ENCODE measurements around the gene CACNB1.

Gene CACNB1

DNA sequence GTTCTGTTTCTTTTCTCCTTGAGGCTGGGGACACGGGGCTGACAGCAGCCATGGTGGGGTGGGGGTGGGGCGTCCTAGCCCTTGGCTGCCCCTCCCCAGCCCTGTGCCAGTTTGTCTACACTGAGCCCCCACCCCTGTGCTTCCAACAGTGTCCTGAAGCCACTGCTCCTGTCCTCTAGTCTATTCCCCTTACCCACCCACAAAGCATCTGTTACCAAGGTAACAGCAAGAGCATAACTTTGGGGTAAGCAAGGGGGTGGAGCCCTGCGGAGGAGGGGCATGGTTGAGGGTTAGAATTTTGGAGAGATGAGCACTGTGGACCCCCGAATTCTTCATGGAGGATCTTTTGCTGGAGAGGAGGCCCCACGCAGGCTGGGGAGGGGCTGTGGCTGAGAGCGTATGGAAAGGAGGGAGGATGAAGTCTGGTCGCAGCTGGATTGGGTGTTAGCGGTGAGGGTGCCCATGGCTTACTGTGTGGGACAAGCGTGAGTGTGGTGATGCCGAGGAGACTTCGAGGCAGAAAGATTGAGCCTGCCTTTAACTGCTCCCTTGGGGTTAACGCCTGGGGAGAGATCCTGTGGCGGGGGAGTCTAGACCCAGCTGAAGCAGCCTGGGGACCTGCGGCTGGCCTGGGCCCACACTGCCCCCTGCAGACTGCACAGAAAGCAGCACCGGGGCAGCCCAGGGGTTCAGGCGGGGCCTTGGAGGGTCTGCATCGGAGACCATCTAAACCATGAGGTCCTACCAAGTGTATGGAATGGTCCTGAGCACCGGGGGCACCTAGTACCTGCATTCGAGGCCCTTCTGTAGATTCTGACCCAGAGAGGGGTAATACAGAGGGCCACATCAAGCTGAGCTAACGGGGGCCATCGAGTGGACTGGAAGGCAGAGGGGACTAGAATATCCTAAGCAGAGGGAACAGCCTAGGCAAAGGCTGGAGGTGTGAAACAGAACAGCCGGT lies 34.4 kb upstream of the CACNB1 start:
- no peak overlapping the region for H3K4me3 ChIP-seq (ENCODE audit: low read depth, low read length)
- no peak for DNase-seq (ENCODE audit: low read depth)
- TF ChIP-seq, protein P1, sequence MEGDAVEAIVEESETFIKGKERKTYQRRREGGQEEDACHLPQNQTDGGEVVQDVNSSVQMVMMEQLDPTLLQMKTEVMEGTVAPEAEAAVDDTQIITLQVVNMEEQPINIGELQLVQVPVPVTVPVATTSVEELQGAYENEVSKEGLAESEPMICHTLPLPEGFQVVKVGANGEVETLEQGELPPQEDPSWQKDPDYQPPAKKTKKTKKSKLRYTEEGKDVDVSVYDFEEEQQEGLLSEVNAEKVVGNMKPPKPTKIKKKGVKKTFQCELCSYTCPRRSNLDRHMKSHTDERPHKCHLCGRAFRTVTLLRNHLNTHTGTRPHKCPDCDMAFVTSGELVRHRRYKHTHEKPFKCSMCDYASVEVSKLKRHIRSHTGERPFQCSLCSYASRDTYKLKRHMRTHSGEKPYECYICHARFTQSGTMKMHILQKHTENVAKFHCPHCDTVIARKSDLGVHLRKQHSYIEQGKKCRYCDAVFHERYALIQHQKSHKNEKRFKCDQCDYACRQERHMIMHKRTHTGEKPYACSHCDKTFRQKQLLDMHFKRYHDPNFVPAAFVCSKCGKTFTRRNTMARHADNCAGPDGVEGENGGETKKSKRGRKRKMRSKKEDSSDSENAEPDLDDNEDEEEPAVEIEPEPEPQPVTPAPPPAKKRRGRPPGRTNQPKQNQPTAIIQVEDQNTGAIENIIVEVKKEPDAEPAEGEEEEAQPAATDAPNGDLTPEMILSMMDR (IDR thresholded peaks at IDR 0.05; ENCODE audit: low read depth, low read length, missing control alignments): peak; percentile 77

DNA sequence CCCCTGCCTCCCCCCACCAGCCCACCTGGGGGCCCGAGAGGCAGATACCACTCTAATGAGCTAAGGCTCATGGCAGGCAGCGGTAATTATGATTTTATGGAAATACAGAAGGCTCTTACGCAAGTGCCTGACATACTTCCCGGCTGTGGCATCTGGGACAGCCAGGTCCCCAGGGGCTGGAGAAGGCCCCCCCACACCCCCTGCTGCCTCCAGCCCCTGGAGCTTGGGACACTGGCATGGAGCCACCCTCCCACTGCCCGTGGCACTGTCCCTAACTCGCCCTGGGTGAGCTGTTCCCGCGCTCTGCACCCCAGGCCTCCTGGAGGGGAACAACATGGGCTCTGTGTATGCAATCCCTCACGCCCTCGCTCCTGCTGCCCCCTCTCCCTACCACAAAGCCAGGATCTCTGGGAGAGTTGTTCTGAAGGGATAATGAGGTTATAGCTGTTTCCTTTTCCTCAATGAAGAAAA lies 33.7 kb upstream of the CACNB1 start:
- TF ChIP-seq, protein P1 (IDR thresholded peaks at IDR 0.05; ENCODE audit: low read depth, low read length, missing control alignments): no peak
- H3K4me3 ChIP-seq (ENCODE audit: low read depth, low read length): no peak overlapping the region
- DNase-seq (ENCODE audit: low read depth): no peak

DNA sequence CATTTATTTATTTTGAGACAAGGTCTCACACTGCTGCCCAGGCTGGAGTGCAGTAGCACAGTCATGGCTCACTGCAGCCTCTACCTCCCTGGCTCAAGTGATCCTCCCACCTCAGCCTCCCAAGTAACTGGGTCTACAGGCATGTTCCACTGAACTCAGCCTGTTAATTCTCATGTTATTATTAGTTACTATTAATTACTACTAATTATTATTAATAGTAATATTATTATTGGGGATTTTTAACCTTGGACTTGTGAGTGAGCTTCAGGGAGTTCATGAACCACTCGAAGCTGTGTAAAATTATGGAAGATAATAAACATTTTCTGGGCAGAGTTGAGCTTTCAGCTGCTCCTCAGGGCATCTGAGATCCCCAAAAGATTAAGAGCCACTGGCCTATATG lies 32.9 kb upstream of the CACNB1 start:
- no peak for DNase-seq (ENCODE audit: low read depth)
- H3K4me3 ChIP-seq (ENCODE audit: low read depth, low read length): no peak overlapping the region
- TF ChIP-seq, protein P1 (IDR thresholded peaks at IDR 0.05; ENCODE audit: low read depth, low read length, missing control alignments): no peak

DNA sequence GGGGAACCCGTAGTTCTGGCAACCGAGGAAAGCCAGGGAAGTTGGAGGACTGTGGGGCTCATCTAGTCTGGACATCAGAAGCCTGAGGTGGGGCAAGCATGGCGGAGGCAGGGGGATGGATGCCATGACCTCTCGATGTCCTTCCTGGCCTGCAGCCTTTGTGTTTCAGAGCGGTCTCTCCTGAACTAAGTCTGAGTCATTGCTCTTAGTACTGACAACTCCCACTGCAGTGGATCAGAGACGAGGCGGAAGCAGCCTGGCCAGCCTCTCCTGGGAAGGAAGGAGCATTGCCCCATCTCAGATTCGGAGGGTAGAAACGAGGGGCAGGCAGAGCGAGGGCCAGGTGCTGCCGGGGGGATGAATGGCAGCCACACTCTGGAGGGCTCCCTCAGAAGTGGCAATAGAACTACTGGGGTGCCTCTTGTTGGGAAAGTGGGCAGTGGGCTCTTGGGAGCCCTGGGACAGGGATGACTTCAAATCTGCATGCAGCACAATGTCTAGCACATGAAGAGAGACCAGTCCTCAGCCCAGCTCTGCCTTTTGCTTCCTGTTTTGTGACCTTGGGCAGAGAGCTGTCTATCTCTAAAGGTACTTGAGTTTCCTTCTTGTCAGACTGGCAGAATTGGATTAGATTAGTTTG lies 31.9 kb upstream of the CACNB1 start:
- no peak for DNase-seq (ENCODE audit: low read depth)

DNA sequence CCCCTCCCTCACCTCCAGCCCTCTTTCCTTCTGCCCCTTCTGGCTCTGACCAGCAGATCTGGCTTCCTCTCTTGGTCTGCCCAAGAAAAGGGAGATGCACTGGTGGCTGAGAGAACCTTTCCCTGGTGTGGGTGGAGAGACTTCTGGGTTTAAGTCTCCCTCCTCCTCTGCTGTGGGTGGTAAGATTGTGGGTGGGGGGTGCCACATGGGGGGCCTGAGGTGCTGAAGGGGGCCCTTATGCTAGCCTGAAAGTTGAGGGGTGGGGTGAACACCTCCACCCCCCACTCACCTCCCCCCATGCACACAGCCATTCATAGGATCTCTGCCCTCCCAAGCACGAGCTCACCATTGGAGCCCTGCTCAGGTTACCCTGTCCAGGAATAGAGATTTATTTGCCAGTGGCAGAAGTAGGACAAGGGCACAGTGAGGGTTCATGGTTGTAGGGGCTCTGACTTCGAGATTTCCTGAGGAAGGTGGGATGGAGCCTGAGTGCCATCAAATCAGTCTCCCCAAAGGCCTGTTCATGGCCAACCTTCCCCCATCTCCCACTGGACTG lies 30.0 kb upstream of the CACNB1 start:
- no peak overlapping the region for H3K4me3 ChIP-seq (ENCODE audit: low read depth, low read length)
- DNase-seq (ENCODE audit: low read depth): no peak
- TF ChIP-seq, protein P1 (IDR thresholded peaks at IDR 0.05; ENCODE audit: low read depth, low read length, missing control alignments): no peak

More for the DNA sequence above, 31.9 kb upstream of the CACNB1 start:
- no peak overlapping the region for H3K4me3 ChIP-seq (ENCODE audit: low read depth, low read length)
- TF ChIP-seq, protein P1 (IDR thresholded peaks at IDR 0.05; ENCODE audit: low read depth, low read length, missing control alignments): no peak

DNA sequence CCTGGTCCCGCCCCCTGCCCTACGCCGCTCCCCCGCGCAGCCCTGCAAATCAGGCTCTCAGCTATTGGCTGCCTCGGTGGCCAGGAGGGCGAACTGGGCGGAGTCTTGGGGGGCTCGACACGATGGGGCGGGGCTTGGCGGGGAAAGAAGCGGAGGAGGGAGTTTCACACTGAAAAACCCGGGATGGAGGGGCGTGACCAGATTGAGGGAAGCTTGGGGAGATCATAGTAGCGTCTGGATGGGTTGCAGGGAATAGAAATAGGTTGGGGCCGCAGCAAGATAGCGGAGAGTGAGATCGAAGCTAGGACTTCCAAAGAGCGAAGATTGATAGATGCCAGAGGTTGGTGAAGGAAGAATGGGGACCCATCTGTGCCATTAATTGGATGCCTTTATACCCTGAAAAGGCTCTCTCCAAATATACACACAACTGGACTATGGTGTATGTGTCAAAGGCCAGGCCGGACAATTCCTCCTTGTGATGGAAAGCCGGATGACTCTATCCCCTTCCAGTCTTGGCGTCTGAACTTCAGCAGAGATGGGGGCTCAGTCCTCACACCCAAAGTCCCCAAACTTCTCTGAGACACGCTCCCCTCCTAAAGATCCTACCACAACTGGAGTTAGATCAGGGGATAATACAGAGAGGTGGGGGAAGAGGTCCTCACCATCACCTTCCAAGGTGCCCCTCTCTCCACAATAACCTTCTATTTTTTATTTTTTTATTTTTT lies 28.7 kb upstream of the CACNB1 start:
- TF ChIP-seq, protein P1 (IDR thresholded peaks at IDR 0.05; ENCODE audit: low read depth, low read length, missing control alignments): no peak
- no peak overlapping the region for H3K4me3 ChIP-seq (ENCODE audit: low read depth, low read length)
- DNase-seq (ENCODE audit: low read depth): no peak

All from GM12864 (cell line).